HG03045 (cell line): Measurements from ENCODE around the gene USH2A.

Experiments used
- ATAC-seq: cut with Tn5 transposase; IDR thresholded peaks from one replicate; pipeline ENCODE4 v1.9.1; 2021; ENCODE audit warnings: mild to moderate bottlenecking, moderate library complexity; ENCODE audit not compliant: unreplicated experiment

USH2A gene

GRCh38 chr1:216303690-216304089 lies 119.6 kb downstream of the USH2A start:
- ATAC-seq: no peak

GRCh38 chr1:216293683-216294082 lies 129.6 kb downstream of the USH2A start:
- no peak for ATAC-seq

- ATAC-seq: no peak
Observed at GRCh38 chr1:216290074-216290473, 133.2 kb downstream of the USH2A start.

GRCh38 chr1:216285052-216285451 lies 138.2 kb downstream of the USH2A start:
- no peak for ATAC-seq

GRCh38 chr1:216281757-216282156 lies 141.5 kb downstream of the USH2A start:
- ATAC-seq: no peak

GRCh38 chr1:216270086-216270773 lies 153.0 kb downstream of the USH2A start:
- no peak for ATAC-seq

- ATAC-seq: no peak
Observed at GRCh38 chr1:216261631-216262030, 161.6 kb downstream of the USH2A start.

- no peak for ATAC-seq
Observed at GRCh38 chr1:216258856-216259255, 164.4 kb downstream of the USH2A start.

GRCh38 chr1:216258386-216258785 lies 164.9 kb downstream of the USH2A start:
- ATAC-seq: no peak

GRCh38 chr1:216250861-216251260 lies 172.4 kb downstream of the USH2A start:
- ATAC-seq: no peak

- ATAC-seq: no peak
Observed at GRCh38 chr1:216248628-216249027, 174.6 kb downstream of the USH2A start.

GRCh38 chr1:216247937-216248336 lies 175.3 kb downstream of the USH2A start:
- ATAC-seq: no peak

- ATAC-seq: no peak
Observed at GRCh38 chr1:216246577-216247203, 176.6 kb downstream of the USH2A start.

GRCh38 chr1:216238844-216239243 lies 184.4 kb downstream of the USH2A start:
- ATAC-seq: no peak

GRCh38 chr1:216237927-216238542 lies 185.2 kb downstream of the USH2A start:
- ATAC-seq: no peak

- ATAC-seq: no peak
Observed at GRCh38 chr1:216224233-216224632, 199.0 kb downstream of the USH2A start.

GRCh38 chr1:216223486-216223885 lies 199.8 kb downstream of the USH2A start:
- ATAC-seq: no peak

- ATAC-seq: no peak
Observed at GRCh38 chr1:216222288-216222687, 201.0 kb downstream of the USH2A start.

- peak; percentile 99 for ATAC-seq
Observed at GRCh38 chr1:216221260-216221700, 202.0 kb downstream of the USH2A start.

- ATAC-seq: no peak
Observed at GRCh38 chr1:216216305-216216704, 206.9 kb downstream of the USH2A start.

- ATAC-seq: no peak
Observed at GRCh38 chr1:216215169-216215568, 208.1 kb downstream of the USH2A start.

GRCh38 chr1:216212826-216213225 lies 210.4 kb downstream of the USH2A start:
- ATAC-seq: no peak
